Smooth muscle cell (in vitro differentiated cells): Measurements from ENCODE around the gene CLMN. TPM values are rescaled to one million over a fixed set of nuclear protein-coding genes. Genes with fewer than 3 reads are reported as not detected.
A peak's percentile ranks its signal among the peaks of the same experiment; 100 is the strongest.

Source experiments
- DNase-seq: peaks from one replicate; lab custom pipeline; 2025; ENCODE audit not compliant: unreplicated experiment; lab: John Stamatoyannopoulos, UW
- H2AFZ ChIP-seq: fragments of 200-600 bp; sonication (generic); 2 replicates; pipeline ENCODE4 v1.6.0; 2016; ENCODE audit warnings: antibody characterized with exemption, low read depth, mild to moderate bottlenecking
- H3F3A ChIP-seq: fragments of 200-600 bp; sonication (generic); 2 replicates; pipeline ENCODE4 v1.6.0; 2017; ENCODE audit warnings: antibody characterized with exemption, low read depth
- H3K27ac ChIP-seq: fragments of 200-600 bp; sonication (generic); 2 replicates; pipeline ENCODE4 v1.5.1; 2016; ENCODE audit warnings: low read depth, mild to moderate bottlenecking
- H3K27me3 ChIP-seq: fragments of 200-600 bp; sonication (generic); 2 replicates; pipeline ENCODE4 v1.6.1; 2016; ENCODE audit warnings: low read depth, mild to moderate bottlenecking
- H3K36me3 ChIP-seq: fragments of 200-600 bp; sonication (generic); 2 replicates; pipeline ENCODE4 v1.5.1; 2016; ENCODE audit warnings: low read depth
- H3K4me1 ChIP-seq: fragments of 200-600 bp; sonication (generic); 2 replicates; pipeline ENCODE4 v1.5.1; 2016; ENCODE audit warnings: low read depth
- H3K4me2 ChIP-seq: fragments of 200-600 bp; sonication (generic); 2 replicates; pipeline ENCODE4 v1.6.0; 2016; ENCODE audit warnings: mild to moderate bottlenecking
- H3K4me3 ChIP-seq: fragments of 200-600 bp; sonication (generic); 2 replicates; pipeline ENCODE4 v1.5.1; 2016; ENCODE audit warnings: mild to moderate bottlenecking
- H3K79me2 ChIP-seq: fragments of 200-600 bp; sonication (generic); 2 replicates; pipeline ENCODE4 v1.6.0; 2016; ENCODE audit warnings: low read depth, mild to moderate bottlenecking
- H3K9ac ChIP-seq: fragments of 200-600 bp; sonication (generic); 2 replicates; pipeline ENCODE4 v1.6.0; 2016; ENCODE audit warnings: low read depth
- H3K9me3 ChIP-seq: fragments of 200-600 bp; sonication (generic); replicated peaks from 2 replicates; pipeline ENCODE4 v1.5.1; 2016; ENCODE audit warnings: low read depth
- H4K20me1 ChIP-seq: fragments of 200-600 bp; sonication (generic); 2 replicates; pipeline ENCODE4 v1.6.0; 2016; ENCODE audit warnings: low read depth
- CTCF ChIP-seq: fragments of 200-600 bp; sonication (generic); IDR thresholded peaks from 2 replicates; pipeline ENCODE4 v1.5.1; 2017; ENCODE audit warnings: borderline replicate concordance, mild to moderate bottlenecking, antibody characterized with exemption; ENCODE audit not compliant: insufficient read depth, poor library complexity, severe bottlenecking
- WGBS: methylation state at CpG from one replicate; pipeline ENCODE4 v1.1.7; 2016; ENCODE audit warnings: low lambda C conversion rate; 5-methylcytosine and 5-hydroxymethylcytosine counted together
- polyA plus RNA-seq: library from polyadenylated mRNA; unstranded; fragments of >200 nt; fragmentation: Nextera tagmentation; extraction: Ambion mirVana; gene quantifications from 2 replicates; pipeline ENCODE4 v1.2.1, GENCODE V29; 2016
- total RNA-seq: library from RNA; depleted of rRNA; stranded (reverse); fragments of >200 nt; gene quantifications from 2 replicates; pipeline ENCODE4 v1.2.3, GENCODE V29; 2014

Gene CLMN
- total and polyA plus RNA-seq, 2 experiments from 2014 or later = 1.3 to 3.5 TPM

GRCh38 chr14:95185033-95185766 lies 134.5 kb downstream of the CLMN start:
- DNase-seq = no peak
- TF ChIP-seq CTCF = no peak
- H2AFZ ChIP-seq = no peak overlapping the region

DNA sequence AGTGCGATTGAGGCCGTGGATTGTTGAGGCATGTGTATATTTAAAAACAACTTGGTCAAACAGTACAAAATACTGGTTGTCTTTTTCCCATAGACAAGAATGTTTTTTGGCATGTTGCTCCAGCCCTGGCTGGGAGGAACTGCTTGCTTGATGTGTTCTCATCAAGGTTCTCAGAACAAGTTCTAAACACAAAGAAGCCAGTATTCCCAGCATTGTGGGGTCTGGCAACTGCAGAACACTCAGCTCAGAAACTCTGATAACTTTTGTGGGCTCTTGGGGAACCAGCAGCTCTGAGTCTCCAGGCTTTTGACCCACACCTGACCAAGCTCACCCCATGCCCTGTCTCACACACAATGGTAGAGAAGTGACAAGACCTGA lies 135.3 kb downstream of the CLMN start:
- WGBS = 77% methylated on average over 2 of the region's 2 CpGs
- no peak for DNase-seq

More at GRCh38 chr14:95185033-95185766, 134.5 kb downstream of the CLMN start:
- H3F3A ChIP-seq = peaks cover 4% of the 10 kb centered on the region
- no peaks in the 10 kb centered on the region for H4K20me1 ChIP-seq
- H3K9me3 ChIP-seq = no peaks in the 10 kb centered on the region
- no peaks in the 10 kb centered on the region for H3K36me3 ChIP-seq
- H3K4me3 ChIP-seq = no peak overlapping the region
- H3K9ac ChIP-seq = no peak overlapping the region
- peaks cover 7% of the 10 kb centered on the region for H3K27me3 ChIP-seq
- no peak overlapping the region for H3K27ac ChIP-seq
- H3K79me2 ChIP-seq = no peaks in the 10 kb centered on the region
- WGBS = 72% methylated on average over 12 of the region's 12 CpGs
- H3K4me1 ChIP-seq = peaks cover 8% of the 10 kb centered on the region
- H3K4me2 ChIP-seq = peak overlapping the region; percentile 46

DNA sequence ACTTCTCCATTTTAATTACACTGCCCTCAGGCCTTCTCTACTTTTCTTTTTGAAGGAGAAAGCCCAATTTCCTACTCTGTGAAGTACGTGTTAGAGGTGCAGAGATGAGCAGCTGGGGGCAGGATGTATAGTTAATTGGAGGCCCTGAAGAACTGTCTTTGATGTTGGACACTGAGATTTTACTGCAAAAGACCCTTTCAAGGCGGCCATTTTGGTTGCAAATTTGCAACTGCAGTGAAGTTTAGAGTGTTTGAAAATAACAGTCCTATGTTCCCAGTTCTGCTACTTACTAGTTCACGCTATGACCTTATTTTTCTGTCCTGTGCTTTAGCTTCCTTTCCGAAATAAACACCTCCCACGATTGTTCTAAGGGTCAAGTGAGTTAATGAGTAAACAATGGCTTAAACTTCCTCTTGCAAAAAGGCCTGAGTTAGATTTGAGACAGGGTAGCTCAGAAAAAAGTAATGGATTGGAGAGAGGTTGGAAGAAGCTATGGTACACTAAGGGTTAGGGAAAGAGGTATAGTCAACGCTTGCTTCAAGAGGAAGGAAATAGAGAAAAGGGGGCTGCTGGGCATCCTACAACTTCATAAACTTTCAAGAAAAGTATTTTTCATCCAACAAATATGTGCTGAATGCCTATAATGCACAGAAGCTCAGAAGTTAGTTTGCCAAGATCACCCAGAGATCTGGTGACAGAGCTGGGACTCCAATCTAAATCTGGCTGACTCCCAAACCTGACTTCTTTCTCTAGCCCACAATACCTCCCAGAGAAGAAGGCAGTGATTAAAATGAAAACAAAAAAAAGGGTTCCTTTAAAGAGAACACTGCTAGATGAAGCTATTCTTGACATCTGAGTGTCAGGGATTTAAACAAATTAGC lies 135.9 kb downstream of the CLMN start:
- TF ChIP-seq CTCF = no peak
- no peak overlapping the region for H3K4me2 ChIP-seq
- WGBS = 86% methylated on average over 6 of the region's 6 CpGs

More for the DNA sequence above, 135.3 kb downstream of the CLMN start:
- Histone ChIP-seq H4K20me1 (no peaks in the 10 kb centered on the region), H3K27ac (no peak overlapping the region), H3F3A (peaks cover 4% of the 10 kb centered on the region), H3K4me2 (no peak overlapping the region), H3K9ac (no peak overlapping the region), H3K79me2 (no peaks in the 10 kb centered on the region), H3K9me3 (no peaks in the 10 kb centered on the region), H3K4me1 (peaks cover 8% of the 10 kb centered on the region), H3K27me3 (peaks cover 7% of the 10 kb centered on the region), H3K4me3 (no peak overlapping the region), H3K36me3 (no peaks in the 10 kb centered on the region), H2AFZ (no peak overlapping the region)
- TF ChIP-seq CTCF = no peak

More for the DNA sequence above, 135.9 kb downstream of the CLMN start:
- Histone ChIP-seq H3K36me3 (no peaks in the 10 kb centered on the region), H3K9me3 (no peaks in the 10 kb centered on the region), H3K79me2 (no peaks in the 10 kb centered on the region), H2AFZ (no peak overlapping the region), H3K27me3 (peaks cover 7% of the 10 kb centered on the region), H3K27ac (no peak overlapping the region), H3K4me3 (no peak overlapping the region), H3F3A (peaks cover 4% of the 10 kb centered on the region), H3K4me1 (peaks cover 8% of the 10 kb centered on the region), H4K20me1 (no peaks in the 10 kb centered on the region), H3K9ac (no peak overlapping the region)
- DNase-seq = no peak
